GM19240 (cell line): Measurements from ENCODE around the gene BCCIP.

Experiments used
- DNase-seq: peaks from one replicate; pipeline ENCODE4 v3.0.0; 2011; ENCODE audit warnings: low spot score; ENCODE audit not compliant: insufficient read length

Gene BCCIP

GRCh38 chr10:125822878-125823662, at the start of gene BCCIP, which contains the start of gene UROS:
TSS of gene BCCIP (plus strand) at chr10:125823546. CDS start at chr10:125823558, 12 bp downstream.
TSS of gene UROS (minus strand) at chr10:125823258. CDS start at chr10:125816499, 6,759 bp downstream.
- peak; percentile 66 for DNase-seq

DNA sequence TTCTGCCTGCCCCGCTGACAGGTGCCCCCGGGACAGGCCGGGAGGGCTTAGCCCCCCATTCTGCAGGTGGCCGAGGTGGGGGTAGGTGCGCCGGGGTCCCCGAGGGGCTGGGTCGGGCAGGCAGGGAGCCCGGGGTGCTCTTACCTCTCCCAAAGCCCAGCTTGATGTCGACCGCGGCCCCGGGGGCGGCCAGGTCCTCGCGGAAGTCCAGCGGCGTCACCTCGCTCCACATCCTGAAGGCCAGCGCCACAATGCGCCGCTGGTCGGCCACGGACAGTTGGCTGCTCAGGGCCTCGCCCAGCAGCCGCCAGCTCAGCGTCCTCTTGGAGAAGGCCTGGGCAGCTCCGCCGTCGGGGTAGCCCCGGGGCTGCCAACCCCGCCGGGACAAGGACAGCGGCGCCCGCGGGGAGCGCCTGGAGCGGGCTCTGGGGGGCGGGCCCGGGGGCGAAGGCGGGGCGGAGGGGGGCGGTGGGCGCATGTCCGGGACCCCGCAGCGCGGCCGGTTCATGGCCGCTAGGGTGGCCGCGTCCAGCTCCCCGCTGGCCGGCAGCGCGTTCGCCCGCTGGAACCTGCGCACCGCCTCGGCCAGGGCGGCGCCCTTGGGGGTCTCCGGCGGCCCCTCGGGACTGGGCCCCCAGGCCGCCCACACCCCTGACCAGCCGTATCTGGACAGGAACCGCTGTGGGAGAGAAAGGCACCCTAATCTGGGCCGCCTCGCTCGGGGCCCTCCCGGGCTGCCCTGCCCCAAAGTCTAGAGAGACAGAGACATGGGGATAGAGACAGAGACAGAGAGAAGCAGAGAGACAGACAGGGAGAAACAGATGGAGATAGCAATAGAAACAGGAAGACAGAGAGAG, 49.4 kb upstream of the BCCIP start:
- DNase-seq: no peak

DNA sequence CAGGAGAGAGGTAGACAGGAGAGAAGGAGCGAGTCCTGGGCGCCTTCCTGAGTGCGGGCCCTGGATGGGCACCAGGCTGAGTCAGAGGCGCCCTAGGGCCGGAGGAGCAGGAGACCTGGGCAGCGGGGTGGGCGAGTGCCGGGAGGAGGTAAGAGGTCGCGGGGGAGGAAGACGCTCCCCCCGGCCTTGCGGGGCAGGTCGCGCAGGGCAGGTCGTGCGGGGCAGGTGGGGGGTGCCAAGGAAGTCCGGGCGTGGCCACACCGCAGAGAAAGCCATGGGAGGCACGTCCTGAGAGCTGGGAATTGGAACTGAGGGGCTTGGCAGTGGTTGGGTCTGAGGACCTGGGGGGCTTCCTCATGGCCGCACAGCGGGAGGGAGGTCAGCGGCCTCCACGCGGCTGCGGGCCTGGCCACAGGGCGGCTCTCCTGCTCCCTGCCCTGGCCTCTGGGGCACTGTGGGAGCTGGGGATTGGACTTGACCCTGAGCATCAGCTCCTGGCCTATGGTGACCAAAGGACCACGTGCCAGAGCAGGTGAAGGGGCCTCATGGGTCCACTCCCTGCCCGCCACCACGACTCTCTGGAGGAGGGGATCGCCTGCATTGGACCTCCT, 48.7 kb upstream of the BCCIP start:
- no peak for DNase-seq

DNA sequence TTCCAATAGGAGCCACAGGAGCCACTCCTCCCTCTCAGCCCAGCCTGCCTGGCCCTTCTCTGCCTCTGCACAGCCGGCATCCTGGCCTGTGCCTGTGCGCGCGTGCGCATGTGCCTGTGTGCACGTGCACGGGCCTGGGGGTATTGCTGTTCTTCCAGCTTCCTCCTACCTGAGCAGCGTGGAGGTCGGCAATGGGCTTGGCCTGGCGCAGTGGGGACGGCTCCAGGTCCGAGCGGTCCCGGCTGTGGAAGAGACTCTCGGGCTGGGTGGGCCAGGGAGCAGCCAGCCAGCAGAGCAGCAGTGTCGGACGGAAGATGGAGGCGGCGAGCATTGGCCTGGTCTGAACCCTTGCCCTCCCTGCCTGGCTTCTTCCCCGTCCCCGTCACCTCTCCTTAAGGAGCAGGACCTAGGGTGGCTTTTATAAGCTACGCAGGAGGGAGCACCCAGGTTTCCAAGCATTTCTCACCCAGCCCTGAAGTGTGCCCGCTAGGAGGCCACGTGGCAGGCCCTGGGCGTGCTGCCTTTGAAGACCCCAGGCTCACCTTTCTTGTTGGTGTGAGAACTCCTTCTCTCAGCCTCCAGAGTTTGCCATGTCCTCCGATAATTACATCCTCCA, 47.7 kb upstream of the BCCIP start, which contains the start of gene MMP21:
MMP21 (minus strand) TSS at position 331 of the 616 bp plus-strand sequence; CDS start at position 331, 0 bp downstream.
- DNase-seq: no peak

- DNase-seq: no peak
Measured at GRCh38 chr10:125777806-125778205, 45.5 kb upstream of the BCCIP start.

GRCh38 chr10:125778556-125778955, 44.8 kb upstream of the BCCIP start:
- no peak for DNase-seq

- DNase-seq: no peak
Measured at GRCh38 chr10:125779403-125780327, 43.7 kb upstream of the BCCIP start.

DNA sequence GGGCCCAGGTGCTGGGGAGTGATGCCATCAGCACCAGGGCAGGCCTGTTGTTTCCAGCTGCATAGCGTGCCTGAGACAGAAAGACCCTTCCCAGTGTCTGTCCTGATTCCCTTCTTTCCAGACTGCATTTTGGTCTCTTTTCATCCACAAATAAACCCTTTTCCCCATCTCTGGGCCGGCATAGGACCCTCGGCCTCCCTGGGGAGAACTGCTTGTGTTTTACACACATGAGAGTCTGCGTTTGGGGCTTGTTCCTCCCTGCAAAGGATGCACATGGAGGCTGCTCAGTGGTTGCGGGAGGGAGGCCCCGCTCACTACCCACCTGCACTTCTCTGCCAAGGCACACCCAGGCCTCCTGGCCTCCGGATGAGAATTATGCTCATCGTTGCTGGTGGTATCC, 42.0 kb upstream of the BCCIP start:
- DNase-seq: no peak

GRCh38 chr10:125782054-125782453, 41.3 kb upstream of the BCCIP start:
- no peak for DNase-seq

GRCh38 chr10:125782616-125783015, 40.7 kb upstream of the BCCIP start:
- DNase-seq: no peak

- DNase-seq: no peak
Measured at GRCh38 chr10:125783408-125783807, 39.9 kb upstream of the BCCIP start.

GRCh38 chr10:125783957-125784356, 39.4 kb upstream of the BCCIP start:
- DNase-seq: peak; percentile 23

- no peak for DNase-seq
Measured at GRCh38 chr10:125785791-125786190, 37.6 kb upstream of the BCCIP start.

DNA sequence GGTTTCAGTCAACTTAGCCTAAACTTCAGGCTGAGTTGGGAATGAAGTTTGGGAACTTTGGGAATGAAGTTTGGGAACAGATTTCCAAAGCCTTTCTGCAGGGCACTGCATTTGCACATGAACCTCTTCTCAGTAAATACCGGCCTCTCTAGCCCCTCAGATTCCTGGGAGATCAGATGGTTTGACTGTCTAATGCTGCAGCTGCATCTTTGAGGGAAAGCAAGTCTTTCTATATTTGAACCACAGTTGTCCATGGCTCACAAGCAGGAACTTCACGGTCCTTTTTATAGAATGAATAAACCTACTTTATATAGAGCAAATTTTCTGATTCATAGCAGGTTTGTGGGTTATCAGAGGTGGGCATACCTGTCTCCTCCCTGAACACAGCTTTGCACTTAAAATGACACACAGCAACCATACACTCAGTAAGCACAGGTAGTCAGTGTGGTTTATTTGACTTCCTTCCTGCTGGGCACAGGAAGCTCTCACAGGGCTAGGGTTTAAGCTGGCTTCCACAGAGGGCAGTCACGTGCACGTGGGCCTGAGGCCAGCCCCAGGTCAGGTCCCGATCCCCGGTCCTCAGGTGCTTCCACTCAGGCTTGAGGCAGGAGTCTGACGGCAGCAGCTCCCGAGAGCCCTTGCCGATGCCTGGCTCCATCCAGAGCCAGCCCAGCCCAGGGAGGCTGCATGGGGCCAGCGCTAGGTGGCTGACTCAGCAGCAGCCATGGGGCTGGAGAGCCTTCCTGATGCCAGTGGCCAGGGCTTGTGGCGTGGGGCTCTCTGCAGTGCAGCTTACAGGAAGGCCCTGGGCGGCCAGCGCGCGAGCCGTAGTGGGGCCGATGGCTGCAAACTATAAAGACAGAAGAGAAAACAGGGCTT, 35.0 kb upstream of the BCCIP start:
- no peak for DNase-seq

GRCh38 chr10:125792342-125793300, 30.7 kb upstream of the BCCIP start:
- DNase-seq: no peak

GRCh38 chr10:125795128-125795527, 28.2 kb upstream of the BCCIP start:
- no peak for DNase-seq

- no peak for DNase-seq
Measured at GRCh38 chr10:125795637-125796190, 27.6 kb upstream of the BCCIP start.

GRCh38 chr10:125797424-125797823, 25.9 kb upstream of the BCCIP start:
- no peak for DNase-seq
